HepG2 (cell line): ENCODE data around the gene KRT16. TPM values are rescaled to one million over a fixed set of nuclear protein-coding genes. Genes with fewer than 3 reads are reported as not detected.

Experiments
- ATAC-seq: fragments of 200-7000 bp; cut with Tn5 transposase; 3 replicates; pipeline ENCODE4 v1.9.1; 2020; ENCODE audit warnings: mild to moderate bottlenecking, moderate library complexity
- BruUV-seq: library from RNA; stranded (reverse); fragments of 400-500 nt; replicated peaks from 2 replicates; lab custom pipeline; 2021; lab: Mats Ljungman, UMichigan
- CTCF ChIA-PET: fragments of 300-600 bp; formaldehyde crosslinking; extraction: SDS; loops from one replicate; lab custom pipeline; 2021; ENCODE audit warnings: low total read pairs, inconsistent platforms, low intra/inter-chr PET ratio; lab: Yijun Ruan, JAX
- POLR2A ChIA-PET: fragments of 350-600 bp; sonication (Branson Sonifier 250); formaldehyde crosslinking; loops from one replicate; lab custom pipeline; 2020; ENCODE audit warnings: antibody characterized with exemption, inconsistent platforms; lab: Yijun Ruan, JAX
- DNase-seq: peaks from one replicate; pipeline ENCODE4 v3.0.0-alpha.2; 2015; ENCODE audit warnings: low spot score
- FAIRE-seq: peaks from 3 replicates; lab custom pipeline; 2011; peaks lifted over from hg19 to GRCh38; lab: Jason Lieb, UNC
- H2AFZ ChIP-seq: one replicate; pipeline ENCODE4 v1.6.1; 2011; ENCODE audit warnings: low read length, inconsistent platforms
- H3K27ac ChIP-seq: fragments of 300-600 bp; 3 replicates; pipeline ENCODE4 v1.8.0; 2011; ENCODE audit warnings: mixed run types, mild to moderate bottlenecking, mixed read lengths, low read length, inconsistent platforms; ENCODE audit not compliant: insufficient read depth; ENCODE audit errors: extremely low read length
- H3K27me3 ChIP-seq, 2 experiments: fragments of 200-600 bp in 1 of 2; 2 replicates in 1 of 2; 3 replicates in 1 of 2; pipeline versions ENCODE4 v1.6.0 to v1.8.0; 2011; ENCODE audit warnings: low read length in 2 of 2, mild to moderate bottlenecking in 2 of 2, moderate library complexity in 2 of 2, inconsistent platforms in 1 of 2; ENCODE audit not compliant: insufficient read depth in 2 of 2, control insufficient read depth in 1 of 2
- H3K36me3 ChIP-seq, 2 experiments: fragments of 200-600 bp in 1 of 2; replicated peaks in 1 of 2; 2 replicates in 1 of 2; 3 replicates in 1 of 2; pipeline versions ENCODE4 v1.5.1 to v1.8.0; 2011; ENCODE audit warnings: low read length in 2 of 2, inconsistent platforms in 1 of 2; ENCODE audit not compliant: insufficient read depth in 2 of 2, control insufficient read depth in 1 of 2
- H3K4me1 ChIP-seq: 2 replicates; pipeline ENCODE4 v1.5.1; 2012; ENCODE audit warnings: low read length, inconsistent platforms; ENCODE audit not compliant: insufficient read depth
- H3K4me2 ChIP-seq: 2 replicates; pipeline ENCODE4 v1.6.0; 2011; ENCODE audit warnings: low read depth, low read length, inconsistent platforms
- H3K4me3 ChIP-seq, 3 experiments: fragments of 200-600 bp in 1 of 3; sonication (generic), shearing (Covaris generic) in 1 of 3; replicated peaks in 1 of 3; 2 replicates each; pipeline ENCODE4 v1.5.1; 2011 to 2016; ENCODE audit warnings: low read length in 3 of 3, inconsistent platforms in 2 of 3, low read depth in 2 of 3, mild to moderate bottlenecking in 2 of 3, control low read depth in 1 of 3, mixed read lengths in 1 of 3; ENCODE audit not compliant: insufficient read depth in 1 of 3
- H3K79me2 ChIP-seq: one replicate; pipeline ENCODE4 v1.6.1; 2011; ENCODE audit warnings: low read length, inconsistent platforms; ENCODE audit not compliant: insufficient read depth
- H3K9ac ChIP-seq: 2 replicates; pipeline ENCODE4 v1.6.0; 2011; ENCODE audit warnings: mild to moderate bottlenecking, low read depth, low read length, inconsistent platforms; ENCODE audit not compliant: insufficient read depth
- H3K9me3 ChIP-seq: 2 replicates; pipeline ENCODE4 v1.5.1; 2012; ENCODE audit warnings: mild to moderate bottlenecking, low read length
- H4K20me1 ChIP-seq: 2 replicates; pipeline ENCODE4 v1.6.0; 2011; ENCODE audit warnings: inconsistent platforms, mild to moderate bottlenecking, low read length, moderate library complexity; ENCODE audit not compliant: insufficient read depth
- MYNN ChIP-seq: sonication (generic); formaldehyde crosslinking; IDR thresholded peaks from 2 replicates; pipeline ENCODE4 v1.4.0; 2020; ENCODE audit warnings: mild to moderate bottlenecking, low read depth, missing genetic modification reagents
- NKX3-1 ChIP-seq: sonication (generic); formaldehyde crosslinking; IDR thresholded peaks from 2 replicates; pipeline ENCODE4 v1.5.0; 2020; ENCODE audit warnings: missing genetic modification reagents
- SRF ChIP-seq: IDR thresholded peaks from 2 replicates; pipeline ENCODE4 v1.6.1; 2011; ENCODE audit warnings: mild to moderate bottlenecking, low read depth, low read length, moderate library complexity
- ZBTB33 ChIP-seq: sonication (generic); formaldehyde crosslinking; IDR thresholded peaks from 2 replicates; pipeline ENCODE4 v1.4.0; 2020; ENCODE audit warnings: missing genetic modification reagents
- ZFP91 ChIP-seq: sonication (generic); formaldehyde crosslinking; IDR thresholded peaks from 2 replicates; pipeline ENCODE4 v1.9.0; 2022; ENCODE audit warnings: missing genetic modification reagents, mild to moderate bottlenecking, borderline replicate concordance
- ZNF256 ChIP-seq: sonication (generic); formaldehyde crosslinking; conservative IDR thresholded peaks from 2 replicates; pipeline ENCODE4 v1.4.0; 2020; ENCODE audit warnings: missing genetic modification reagents
- ZNF280B ChIP-seq: sonication (generic); formaldehyde crosslinking; IDR thresholded peaks from 2 replicates; pipeline ENCODE4 v1.5.0; 2020; ENCODE audit warnings: missing genetic modification reagents, mild to moderate bottlenecking, borderline replicate concordance
- ZNF589 ChIP-seq: sonication (generic); formaldehyde crosslinking; conservative IDR thresholded peaks from 2 replicates; pipeline ENCODE4 v1.8.0; 2022; ENCODE audit warnings: mild to moderate bottlenecking, moderate library complexity, missing genetic modification reagents
- ZNF646 ChIP-seq: sonication (generic); formaldehyde crosslinking; IDR thresholded peaks from 2 replicates; pipeline ENCODE4 v1.9.0; 2021; ENCODE audit warnings: mild to moderate bottlenecking, missing genetic modification reagents
- ZNF780A ChIP-seq: sonication (generic); formaldehyde crosslinking; IDR thresholded peaks from 2 replicates; pipeline ENCODE4 v1.8.0; 2022; ENCODE audit warnings: mild to moderate bottlenecking, missing genetic modification reagents, moderate library complexity
- WGBS: methylation state at CpG from one replicate; pipeline ENCODE4 v1.1.6; 2017; ENCODE audit warnings: low lambda C conversion rate; 5-methylcytosine and 5-hydroxymethylcytosine counted together
- in situ Hi-C: cut with HindIII; loops from 2 replicates; pipeline ENCODE4 v1.10.0; 2017; ENCODE audit warnings: low pct_unique_long_range_greater_than_20kb; ENCODE audit not compliant: extremely low pct_ligation_motif_present
- intact Hi-C: fragments of 100-400 bp; cut with micrococcal nuclease; formaldehyde crosslinking; loops from one replicate; pipeline ENCODE4 v1.10.0; 2022; ENCODE audit not compliant: unreplicated experiment
- polyA plus RNA-seq, 8 experiments: library from polyadenylated mRNA; depleted of rRNA in 3 of 8; stranded (reverse) in 7 of 8; unstranded in 1 of 8; fragments of >200 nt; fragmentation: Illumina TruSeq in 4 of 8; extraction: Trizol in 4 of 8; gene quantifications; 2 replicates each; pipeline versions ENCODE4 v1.2.1 to v1.2.3, GENCODE V29; 2011 to 2016; ENCODE audit warnings: low read depth in 4 of 8, missing spikeins in 1 of 8, mixed read lengths in 1 of 8; ENCODE audit not compliant: insufficient read depth in 1 of 8
- total RNA-seq, 5 experiments: library from RNA; depleted of rRNA; stranded (reverse); fragments of >200 nt; fragmentation: Illumina TruSeq; extraction: Trizol; gene quantifications; 2 replicates each; pipeline ENCODE4 v1.2.3, GENCODE V29; 2016; ENCODE audit warnings: low read depth in 1 of 5

KRT16 gene
- total and polyA plus RNA-seq, 2 of the 13 experiments (the other 11 are each of a cell fraction or from before 2014, with no cell fraction given): not detected

GRCh38 chr17:41647038-41647813, 34.7 kb upstream of the KRT16 start:
- no peaks in the 10 kb centered on the region for H3K36me3 ChIP-seq
- WGBS: 63% methylated on average over 15 of the region's 15 CpGs
- H3K27me3 ChIP-seq: peaks cover 3 to 29% of the 10 kb centered on the region in 2 experiments; a peak in 4 of 5 replicates
- intact Hi-C loops (loop anchor here (5.0 to 10.0 kb wide), 2 partner anchors 72 to 845 kb away; partner anchors contain the start of gene KRT9), in situ Hi-C loops (no loop called here)
- no peak for DNase-seq
- no TSS peak for BruUV-seq
- no peak overlapping the region for H2AFZ ChIP-seq
- 0 out of 6 replicates have a peak overlapping the region, but pooled peaks of 1 of the 3 experiments have one; percentile 66 for H3K4me3 ChIP-seq
- CTCF ChIA-PET: interaction anchor here (0.7 to 11.1 kb wide), 12 partner anchors 11 to 844 kb away, joined by 3 to 242 read pairs (median 6); no protein-coding TSS in a partner anchor
- no peaks in the 10 kb centered on the region for H3K79me2 ChIP-seq
- peaks cover 39% of the 10 kb centered on the region for H3K4me1 ChIP-seq
- no peak for FAIRE-seq
- POLR2A ChIA-PET: no interaction called here
- H3K27ac ChIP-seq: no peak overlapping the region
- H3K9me3 ChIP-seq: no peaks in the 10 kb centered on the region
- no peak overlapping the region for H3K9ac ChIP-seq
- no peak; the same call in 2 of the 3 replicates for ATAC-seq
- H4K20me1 ChIP-seq: no peaks in the 10 kb centered on the region
- peak overlapping the region; percentile 89 for H3K4me2 ChIP-seq
- TF ChIP-seq MYNN (no peak), SRF (no peak), NKX3-1 (CRISPR knock-in tag) (no peak), ZNF780A (CRISPR knock-in tag) (no peak), ZFP91 (0 out of 2 replicates have a peak, but pooled peaks have one; percentile 8), ZNF589 (CRISPR knock-in tag) (no peak), ZNF646 (CRISPR knock-in tag) (0 out of 2 replicates have a peak, but pooled peaks have one; percentile 2), ZNF280B (CRISPR knock-in tag) (peak; percentile 19; the same call in 1 of the 2 replicates), ZBTB33 (CRISPR knock-in tag) (peak; percentile 60; the same call in 1 of the 2 replicates), ZNF256 (CRISPR knock-in tag) (no peak)
